ENCODE measurements around the gene YIPF7.
A peak's percentile ranks its signal among the peaks of the same experiment; 100 is the strongest.

The YIPF7 gene

DNA sequence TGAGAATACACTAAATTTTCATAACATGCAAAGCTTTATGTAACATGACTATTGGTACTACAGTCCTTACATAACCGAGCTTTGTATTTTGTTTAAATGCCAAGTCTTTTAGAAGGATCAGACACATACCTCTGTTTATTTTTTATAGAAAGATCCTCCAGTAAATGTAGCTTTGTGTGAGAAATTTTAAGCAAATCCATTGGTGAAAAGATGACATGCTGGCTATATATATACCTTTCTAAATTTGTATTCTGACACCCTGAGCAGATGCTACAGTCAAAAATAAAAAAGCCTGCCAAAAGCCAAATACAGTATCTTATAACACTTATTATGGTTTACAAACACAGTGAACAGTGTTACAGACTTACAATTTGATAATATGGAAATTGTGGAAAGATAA is at the start of gene YIPF7:
Gene YIPF7 (minus strand): TSS at position 201 of the 400 bp plus-strand sequence. CDS start 1,525 bp downstream, outside the sequence.
- no peak for DNase-seq (ENCODE audit: low read depth in 1 of 2, low spot score in 1 of 2)

DNA sequence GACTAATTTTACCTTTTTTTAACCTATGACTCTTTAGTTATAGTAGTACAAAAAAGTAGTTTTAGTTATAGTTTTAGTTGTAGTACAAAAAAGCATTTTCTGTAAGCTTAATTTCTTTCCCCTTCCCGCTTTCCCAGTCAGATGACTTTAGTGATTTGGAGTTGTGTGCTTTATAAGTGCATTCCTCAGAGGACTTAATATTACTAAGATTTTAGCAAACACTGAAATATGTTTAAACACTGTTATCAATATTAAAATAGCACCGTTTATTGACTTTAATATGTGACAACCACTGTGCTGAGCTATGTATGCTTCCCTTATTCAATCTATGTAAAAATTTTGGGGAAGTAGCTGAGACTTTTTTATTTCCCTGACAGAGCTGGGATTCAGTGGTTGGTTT is 49.6 kb upstream of the YIPF7 start:
- no peak for DNase-seq (ENCODE audit: low read depth in 1 of 2, low spot score in 1 of 2)

DNA sequence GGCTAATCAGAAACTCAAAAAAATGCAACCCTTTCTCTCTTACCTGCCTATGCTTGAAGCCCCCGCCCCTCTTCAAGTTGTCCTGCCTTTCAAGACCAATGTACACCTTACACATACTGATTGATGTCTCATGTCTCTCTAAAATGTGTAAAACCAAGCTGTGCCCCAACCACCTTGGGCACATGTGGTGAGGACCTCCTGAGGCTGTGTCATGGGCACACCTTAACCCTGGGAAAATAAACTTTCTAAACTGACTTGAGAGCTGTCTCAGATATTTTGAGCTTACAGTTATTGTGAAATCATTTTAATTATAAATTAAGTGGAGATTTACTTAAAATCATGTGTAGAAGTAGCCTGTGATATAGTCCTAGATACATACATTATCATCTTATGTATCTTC is 49.0 kb upstream of the YIPF7 start:
- DNase-seq (ENCODE audit: low read depth in 1 of 2, low spot score in 1 of 2), result no peak

DNA sequence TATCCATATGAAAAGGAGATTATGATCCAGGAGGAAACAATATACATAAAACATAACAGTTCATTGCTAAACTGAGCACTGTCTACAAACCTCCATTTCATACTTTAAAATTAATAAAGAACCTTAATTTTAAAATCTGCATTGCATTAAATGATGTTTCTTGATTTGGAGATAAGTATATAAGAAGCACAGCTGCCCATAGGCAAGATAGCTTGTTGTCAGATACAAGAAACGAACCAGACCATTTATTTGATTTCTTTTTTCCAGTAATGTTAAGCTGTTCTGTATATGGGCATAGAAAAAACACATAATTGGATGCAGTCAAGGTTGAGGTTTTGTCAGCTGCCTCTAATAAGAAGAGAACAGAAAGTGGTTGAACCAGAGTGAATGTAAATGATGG is 33.2 kb upstream of the YIPF7 start:
- DNase-seq (ENCODE audit: low read depth in 1 of 2, low spot score in 1 of 2), result no peak

DNA sequence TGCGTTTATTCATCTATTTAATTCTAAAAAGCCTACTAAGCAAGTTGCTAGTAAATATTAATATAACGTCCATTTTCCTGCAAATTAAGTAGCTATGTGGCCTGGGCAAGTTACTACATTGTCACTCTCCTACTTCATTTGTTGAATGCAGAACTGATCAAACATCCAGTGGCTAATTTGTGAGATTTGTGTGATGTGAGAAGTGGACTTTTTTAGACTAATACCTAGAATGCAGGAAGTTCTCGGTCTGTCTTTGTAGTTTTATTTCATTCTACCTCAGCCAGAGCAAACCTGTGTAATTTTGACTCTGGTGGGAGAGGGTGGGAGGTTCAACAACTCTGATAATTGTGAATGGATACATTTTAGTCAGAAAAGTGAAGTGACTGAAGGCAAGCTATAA is 27.6 kb upstream of the YIPF7 start:
- no peak for DNase-seq (ENCODE audit: low read depth in 1 of 2, low spot score in 1 of 2)

DNA sequence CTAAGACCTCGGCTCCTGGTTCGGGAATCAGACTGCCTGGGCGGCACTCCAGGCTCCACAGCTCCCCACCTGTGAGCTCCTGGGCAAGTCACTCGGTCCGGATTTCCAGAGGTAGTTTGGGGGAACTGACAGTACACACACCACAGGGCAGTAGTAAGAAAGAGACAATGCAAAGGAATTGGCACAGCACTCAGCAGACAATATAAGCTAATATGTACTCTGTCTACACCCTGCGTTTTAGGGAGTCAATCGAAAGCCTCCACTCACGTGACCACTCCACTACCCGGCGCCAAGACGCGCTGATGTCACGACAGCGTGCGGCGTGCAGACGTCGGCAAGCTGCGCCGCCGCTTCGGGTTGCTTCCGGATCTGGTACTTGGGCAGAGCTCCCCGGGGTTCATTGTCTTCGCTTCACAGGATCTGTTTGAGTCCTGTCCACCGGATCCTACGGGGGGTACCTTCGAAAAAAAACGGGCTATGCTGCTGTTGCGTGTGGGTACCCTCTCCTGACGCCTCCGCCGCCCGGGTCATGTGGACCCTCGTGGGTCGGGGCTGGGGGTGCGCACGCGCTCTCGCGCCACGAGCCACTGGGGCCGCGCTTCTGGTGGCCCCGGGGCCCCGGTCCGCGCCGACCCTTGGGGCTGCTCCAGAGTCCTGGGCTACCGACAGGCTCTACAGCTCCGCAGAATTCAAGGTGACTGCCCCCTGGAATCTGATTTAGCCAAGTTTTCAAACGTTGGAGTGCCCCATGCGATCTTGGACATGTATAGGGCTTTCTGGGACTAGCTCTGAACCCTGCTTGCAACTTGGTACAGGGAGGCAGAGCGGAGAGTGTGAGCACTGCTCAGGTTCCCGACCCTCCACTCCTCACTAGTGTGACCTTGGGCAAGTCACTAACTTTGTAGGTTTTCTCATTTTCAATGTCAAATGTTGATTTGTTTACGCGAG is 26.9 kb upstream of the YIPF7 start, which contains the start of gene GUF1:
Gene GUF1 (plus strand): TSS at position 327 of the 948 bp plus-strand sequence. CDS start 203 bp downstream, at position 530.
- DNase-seq (ENCODE audit: low read depth in 1 of 2, low spot score in 1 of 2), result peak; percentile 76 to 78

DNA sequence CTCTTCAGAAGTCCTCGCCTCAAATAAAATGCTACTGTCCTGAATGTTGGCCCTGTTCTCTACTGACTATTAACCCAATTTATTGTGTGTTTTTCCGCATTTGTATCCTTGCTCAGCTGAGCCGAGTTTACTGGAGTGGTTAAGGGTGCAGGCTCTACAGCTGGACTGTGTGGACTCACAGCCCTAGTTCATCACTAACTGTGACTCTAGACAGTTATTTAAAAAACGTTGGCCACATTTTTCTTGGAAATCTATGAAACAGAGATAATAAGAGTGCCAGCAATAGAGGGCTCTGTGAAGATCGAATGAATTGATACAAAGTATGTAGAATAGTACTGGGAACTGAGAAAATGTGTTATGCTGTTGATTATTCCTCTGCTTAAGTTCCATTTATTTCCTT is 23.9 kb upstream of the YIPF7 start:
- no peak for DNase-seq (ENCODE audit: low read depth in 1 of 2, low spot score in 1 of 2)

DNA sequence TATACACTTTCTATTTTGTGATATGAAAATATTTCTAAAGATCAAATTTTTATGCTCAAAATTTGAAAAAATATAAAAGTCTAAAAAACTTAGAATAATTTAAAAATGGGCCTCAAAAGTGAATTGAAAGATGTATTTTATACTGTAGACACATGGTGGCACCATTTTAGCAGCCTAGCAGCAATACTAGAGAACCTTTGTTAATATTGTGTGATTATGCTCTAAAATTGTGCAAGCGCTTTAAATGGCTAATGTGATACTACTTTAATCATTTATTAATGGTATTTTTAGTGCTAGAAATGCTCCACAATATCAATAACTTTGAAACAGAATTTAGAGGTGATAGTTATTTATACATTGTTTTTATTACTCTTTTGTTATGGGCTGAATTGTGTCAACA is 23.0 kb upstream of the YIPF7 start:
- no peak for DNase-seq (ENCODE audit: low read depth in 1 of 2, low spot score in 1 of 2)

GRCh38 chr4:44671636-44672035 is 20.2 kb upstream of the YIPF7 start:
- DNase-seq (ENCODE audit: low read depth in 1 of 2, low spot score in 1 of 2), result no peak

- DNase-seq (ENCODE audit: low read depth in 1 of 2, low spot score in 1 of 2), result no peak
These were observed 19.2 kb upstream of the YIPF7 start for GRCh38 chr4:44670506-44671199.

- no peak for DNase-seq (ENCODE audit: low read depth in 1 of 2, low spot score in 1 of 2)
These were observed 17.1 kb upstream of the YIPF7 start for GRCh38 chr4:44668526-44668925.

DNA sequence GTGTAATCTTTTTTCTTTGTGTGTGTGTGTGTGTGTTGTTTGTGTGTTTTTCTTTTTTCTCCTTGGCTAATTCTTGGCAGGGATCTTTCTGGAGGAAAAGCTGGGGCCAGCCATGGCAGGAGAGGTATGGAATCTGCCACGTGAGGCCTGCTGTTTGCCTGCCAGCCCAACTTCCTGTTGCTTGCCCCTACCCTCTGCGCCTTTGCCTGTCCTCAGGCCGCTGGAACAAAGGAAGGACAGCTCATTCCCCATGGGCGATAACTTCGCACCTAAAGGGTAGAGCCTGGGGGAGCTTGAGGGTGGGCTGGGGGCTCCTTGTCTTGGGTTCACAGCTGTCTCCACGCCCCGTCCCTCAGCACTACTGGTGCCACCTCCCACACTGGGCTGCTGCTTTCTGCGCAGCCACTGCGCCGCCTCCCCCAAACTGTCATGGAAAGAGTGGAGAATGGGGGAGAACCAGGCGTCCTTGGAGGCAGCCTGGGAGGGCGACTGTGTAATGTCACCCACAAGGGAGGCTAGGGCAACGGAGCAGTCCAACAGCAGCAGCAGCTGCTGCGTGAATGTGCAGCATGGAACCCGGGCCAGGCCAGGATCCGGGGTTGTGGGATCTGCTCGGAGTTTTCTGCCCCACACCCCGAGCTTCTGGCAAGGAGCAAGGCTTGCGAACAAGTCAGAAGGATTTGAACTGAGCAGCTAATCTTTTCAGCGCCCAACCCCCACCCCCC is 12.3 kb upstream of the YIPF7 start:
- no peak for DNase-seq (ENCODE audit: low read depth in 1 of 2, low spot score in 1 of 2)

GRCh38 chr4:44662623-44663005 is 11.2 kb upstream of the YIPF7 start:
- DNase-seq (ENCODE audit: low read depth in 1 of 2, low spot score in 1 of 2), result no peak

- DNase-seq (ENCODE audit: low read depth in 1 of 2, low spot score in 1 of 2), result no peak
These were observed 10.7 kb upstream of the YIPF7 start for GRCh38 chr4:44661940-44662622.

DNA sequence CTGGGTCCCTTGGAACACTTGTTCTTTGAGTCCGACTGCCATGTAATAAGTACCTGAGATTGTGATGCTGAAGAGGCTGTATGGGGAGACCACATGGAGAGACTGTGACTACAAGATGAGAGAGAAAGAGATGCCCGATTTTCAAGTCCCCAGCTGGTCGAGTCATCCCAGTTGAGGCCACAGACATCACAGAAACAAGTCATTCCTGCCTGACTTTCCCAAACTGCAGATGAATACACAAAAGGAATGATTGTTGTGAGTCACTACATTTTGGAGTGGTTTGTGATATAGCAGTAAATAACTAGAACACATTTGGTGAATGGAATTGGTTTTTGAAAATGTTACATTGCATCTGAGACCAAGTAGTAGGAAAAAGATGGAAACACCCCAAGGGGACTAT is 9.0 kb upstream of the YIPF7 start:
- no peak for DNase-seq (ENCODE audit: low read depth in 1 of 2, low spot score in 1 of 2)

DNA sequence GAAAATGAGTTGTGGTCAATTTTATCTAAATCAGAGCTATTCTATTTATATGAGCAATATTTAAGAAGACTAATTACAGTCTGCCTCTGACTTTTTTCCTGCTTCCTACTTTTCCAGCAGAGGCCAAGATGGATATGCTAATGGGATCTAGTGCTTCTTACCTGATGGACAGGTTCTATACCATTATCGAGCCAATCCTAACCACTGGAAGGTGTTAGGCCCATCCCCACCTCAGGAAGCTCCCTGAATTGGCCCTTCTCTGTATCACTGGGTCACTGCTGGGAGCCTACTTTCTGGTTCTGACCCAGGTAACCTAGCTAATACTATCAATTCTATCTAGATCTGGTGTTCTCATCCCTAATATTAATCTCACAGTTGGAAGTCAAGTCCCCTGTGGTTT is 577 bp upstream of the YIPF7 start:
- DNase-seq (ENCODE audit: low read depth in 1 of 2, low spot score in 1 of 2), result no peak

DNA sequence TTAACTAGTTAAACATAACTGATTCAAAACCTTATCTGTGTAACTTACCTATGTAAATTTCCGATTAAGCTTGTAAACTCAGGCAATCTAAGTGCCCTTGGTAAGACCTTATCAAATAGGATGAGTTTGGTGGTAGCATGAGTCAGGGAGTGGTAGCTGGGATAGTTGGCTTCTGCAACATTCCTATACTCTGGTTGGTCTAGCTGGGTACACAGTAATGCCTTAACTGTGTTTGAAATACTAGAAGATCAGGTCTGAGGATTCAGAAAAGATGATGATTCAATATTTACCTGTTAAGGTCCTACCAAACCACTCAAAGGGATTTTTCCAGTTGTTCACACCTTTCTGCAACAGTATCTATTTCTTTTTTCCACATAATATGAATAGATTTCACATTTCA is 5.3 kb downstream of the YIPF7 start:
- no peak for DNase-seq (ENCODE audit: low read depth in 1 of 2, low spot score in 1 of 2)

DNA sequence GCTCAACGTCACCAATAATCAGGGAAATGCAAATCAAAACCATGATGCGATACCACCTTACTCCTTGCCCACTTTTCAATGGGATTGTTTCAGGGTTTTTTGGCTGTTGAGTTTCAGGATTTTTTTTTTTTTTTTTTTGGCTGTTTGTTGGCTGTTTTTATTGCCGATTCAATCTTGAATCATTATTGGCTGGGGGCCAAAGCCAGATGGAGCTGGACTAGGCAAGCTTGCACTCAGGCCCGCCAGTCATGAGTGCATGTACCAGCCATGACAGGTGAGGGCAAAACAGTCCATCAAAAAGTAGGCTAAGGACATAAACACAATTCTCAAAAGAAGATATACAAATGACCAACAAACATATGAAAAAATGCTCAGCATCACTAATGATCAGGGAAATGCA is 13.3 kb downstream of the YIPF7 start:
- no peak for DNase-seq (ENCODE audit: low read depth in 1 of 2, low spot score in 1 of 2)

GRCh38 chr4:44632733-44633132 is 18.7 kb downstream of the YIPF7 start:
- DNase-seq (ENCODE audit: low read depth in 1 of 2, low spot score in 1 of 2), result no peak

DNA sequence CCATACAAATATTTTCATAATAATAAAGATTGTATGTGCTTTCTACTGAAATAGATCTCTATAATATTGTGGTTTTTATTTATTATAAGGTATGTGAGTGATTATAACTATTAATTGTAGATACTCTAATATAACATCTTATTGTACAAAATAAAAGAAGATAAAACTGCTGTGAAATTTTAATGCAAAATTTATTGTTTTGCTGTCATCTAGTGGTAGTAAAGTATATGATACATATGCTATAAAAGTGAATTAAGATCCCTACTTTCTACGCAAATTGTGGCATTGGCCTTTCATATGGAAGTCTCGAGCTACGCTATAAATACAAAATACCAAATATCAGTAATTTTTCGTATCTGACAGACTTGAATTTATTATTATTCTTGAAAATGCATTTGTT is 19.3 kb downstream of the YIPF7 start:
- no peak for DNase-seq (ENCODE audit: low read depth in 1 of 2, low spot score in 1 of 2)

DNA sequence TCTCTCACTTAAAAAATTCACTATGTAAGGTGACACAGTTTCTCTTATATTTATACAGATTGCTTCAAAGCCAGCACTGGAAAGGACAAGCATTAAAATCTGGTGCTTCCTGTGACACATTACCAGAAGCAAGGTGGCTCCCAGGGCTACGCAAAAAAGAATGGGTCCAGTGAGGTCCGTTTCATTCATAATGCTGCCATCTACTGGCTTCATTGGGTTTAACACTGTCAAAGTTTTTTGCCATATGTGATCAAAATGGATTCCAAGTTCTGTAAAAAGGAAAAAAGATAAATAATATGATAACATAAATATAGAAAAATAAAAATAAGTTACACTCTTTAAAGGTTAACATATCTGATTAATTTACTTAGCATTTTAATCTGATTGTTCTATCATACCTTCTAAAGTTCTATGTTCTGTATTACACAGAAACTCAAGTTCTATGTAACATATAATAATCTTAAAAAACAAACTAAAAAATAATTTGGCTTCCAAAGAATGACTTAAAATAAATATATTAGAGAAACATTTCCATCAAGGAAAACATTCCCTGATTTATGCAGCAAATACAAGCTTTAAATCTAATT is 22.1 kb downstream of the YIPF7 start:
- DNase-seq (ENCODE audit: low read depth in 1 of 2, low spot score in 1 of 2), result no peak

Measured in activated T-helper 1 cell treated with anti-CD3 and anti-CD28 coated beads, Interleukin-2, amount 50 U/mL, for 16 hours (primary cell).